GM19099 (cell line): ENCODE measurements around the gene GOLGA2.

Source experiments
- POLR2A ChIP-seq: IDR thresholded peaks from 3 replicates; pipeline ENCODE4 v1.6.1; 2011; ENCODE audit warnings: low read depth; ENCODE audit not compliant: insufficient read length; ENCODE audit errors: extremely low read depth

GOLGA2 gene

DNA sequence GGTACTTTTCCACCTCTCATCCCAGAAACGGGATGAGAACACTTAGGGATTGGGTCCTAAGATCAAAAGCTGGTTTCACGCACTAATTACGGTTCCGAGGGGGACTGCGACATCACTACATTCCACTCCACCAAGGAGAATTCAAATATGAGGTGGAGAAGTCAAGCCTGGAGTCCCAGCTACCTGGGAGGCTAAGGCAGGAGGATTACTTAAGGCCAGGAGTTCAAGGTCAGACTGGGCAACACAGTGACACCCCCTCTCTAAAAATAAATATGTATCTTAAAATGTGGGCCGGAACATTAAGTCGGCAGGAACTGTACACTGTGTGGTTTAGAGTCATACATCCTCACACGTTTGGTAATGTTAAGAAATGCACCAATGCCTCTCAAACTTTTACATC is 1.6 kb downstream of the GOLGA2 start:
- no peak for TF ChIP-seq POLR2A

DNA sequence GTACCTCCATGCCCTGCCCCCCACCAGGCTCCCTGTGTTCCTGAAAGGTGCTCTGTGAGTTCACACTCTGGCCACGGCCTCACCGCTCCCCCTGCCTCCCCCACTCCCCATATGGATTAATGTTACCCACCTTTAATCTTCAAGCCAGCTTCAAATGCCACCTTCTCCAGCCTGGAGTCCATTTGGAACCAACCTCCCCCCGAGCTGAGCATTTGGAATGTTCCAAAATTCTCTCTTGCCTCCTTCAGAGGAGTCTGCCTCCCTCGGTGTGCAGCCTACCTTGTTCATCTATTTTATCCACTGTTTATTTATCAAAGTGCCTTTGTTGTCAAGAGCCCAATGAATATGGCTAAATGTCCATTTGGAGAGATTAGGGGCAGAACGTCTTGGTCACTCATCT is 4.3 kb downstream of the GOLGA2 start:
- no peak for TF ChIP-seq POLR2A

DNA sequence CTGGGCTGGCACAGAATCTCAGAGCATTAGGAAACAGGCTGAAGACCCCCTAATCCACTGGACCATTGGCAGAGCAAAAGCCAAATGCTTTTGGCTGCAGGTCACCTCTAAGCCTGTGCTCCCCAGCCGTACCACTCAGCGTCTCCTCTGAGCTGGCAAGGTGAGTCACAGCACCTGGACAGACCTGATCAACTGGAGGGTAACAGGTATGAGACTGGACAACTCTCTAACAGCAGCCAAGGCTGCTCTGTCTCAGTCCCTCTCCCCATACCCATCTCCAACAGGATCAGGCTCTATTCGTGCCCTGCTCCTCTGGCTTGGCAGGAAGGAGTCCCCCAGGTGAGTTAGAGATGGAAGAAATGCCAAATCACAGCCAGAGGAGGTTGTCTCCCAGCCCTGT is 4.7 kb downstream of the GOLGA2 start:
- TF ChIP-seq POLR2A, result no peak

DNA sequence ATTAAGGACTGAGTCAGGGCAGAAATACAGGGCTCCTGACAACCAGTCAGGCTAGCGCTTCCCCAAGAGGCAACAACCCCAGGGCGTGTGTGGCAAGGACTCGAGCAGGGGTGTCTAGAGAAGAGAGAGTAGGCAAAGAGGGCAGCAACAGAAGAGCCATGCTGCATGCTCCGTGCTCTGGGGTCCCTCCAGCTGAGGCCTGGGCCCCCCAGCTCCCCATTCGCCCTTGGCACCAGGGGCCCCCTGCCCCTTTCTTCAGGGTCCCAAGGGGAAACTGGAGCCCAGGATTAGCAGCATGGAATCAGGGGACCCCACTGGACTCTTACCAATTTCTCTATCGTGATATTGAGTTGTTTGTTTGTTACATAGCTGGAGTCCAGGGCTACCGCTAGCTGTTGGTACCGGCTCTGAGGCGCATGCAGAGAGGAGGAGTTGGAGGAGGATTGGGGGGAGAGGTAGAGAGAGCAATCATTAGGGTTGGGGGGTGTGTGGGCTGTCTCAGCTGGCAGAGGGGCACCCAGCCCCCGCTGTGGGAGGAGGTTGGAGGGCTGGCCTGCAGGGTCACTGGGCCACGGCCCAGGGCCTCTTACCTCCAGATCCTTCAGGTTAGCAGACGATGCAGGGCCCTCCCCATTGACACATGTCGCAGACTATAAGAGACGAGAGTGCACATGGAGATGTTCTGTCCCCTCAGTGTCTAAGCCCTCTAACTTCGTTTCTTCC is 8.8 kb downstream of the GOLGA2 start:
- TF ChIP-seq POLR2A, result no peak

GRCh38 chr9:128265348-128265847 is 10.4 kb downstream of the GOLGA2 start:
- TF ChIP-seq POLR2A, result no peak

DNA sequence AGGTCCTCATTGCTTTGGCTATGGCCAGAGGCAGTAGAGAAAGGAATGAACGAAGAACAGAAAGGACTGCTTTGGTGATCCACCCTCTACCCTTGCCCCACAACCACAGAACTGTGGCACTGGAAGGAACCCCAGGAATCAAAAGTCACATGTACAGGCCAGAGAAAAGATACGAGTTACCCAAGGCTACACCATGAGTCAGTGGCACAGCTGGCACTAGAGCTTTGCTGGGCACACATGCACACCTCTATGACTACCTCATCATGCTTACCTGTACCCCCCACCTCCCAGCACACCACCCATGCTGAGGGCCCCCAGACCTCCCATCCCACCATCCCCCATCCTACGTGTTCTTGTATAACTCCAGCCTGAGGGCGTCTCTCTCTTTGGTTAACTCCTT is 13.1 kb downstream of the GOLGA2 start:
- no peak for TF ChIP-seq POLR2A

- TF ChIP-seq POLR2A, result no peak
Observed at GRCh38 chr9:128260340-128260739, 15.5 kb downstream of the GOLGA2 start.

GRCh38 chr9:128259156-128259555 is 16.7 kb downstream of the GOLGA2 start:
- no peak for TF ChIP-seq POLR2A

DNA sequence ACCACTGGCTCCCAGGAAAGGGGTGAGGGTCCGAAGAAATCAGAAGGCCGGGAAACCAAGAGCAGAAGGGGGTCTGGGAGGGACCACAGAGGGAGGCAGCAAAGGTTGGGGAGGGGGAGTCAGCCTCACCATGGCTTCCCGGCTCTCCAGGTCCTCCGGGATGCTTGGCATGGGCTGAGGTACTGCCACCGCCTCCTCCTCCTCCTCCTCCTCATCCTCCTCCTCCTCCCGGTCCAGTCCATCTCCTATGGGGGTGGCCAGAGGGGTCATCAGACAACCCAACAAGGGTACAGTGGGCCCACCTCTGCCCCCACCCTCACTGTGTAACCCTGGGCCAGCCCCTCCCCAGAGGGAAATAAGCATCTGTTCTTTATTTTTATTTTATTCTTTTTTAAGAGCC is 17.5 kb downstream of the GOLGA2 start:
- TF ChIP-seq POLR2A, result no peak

- TF ChIP-seq POLR2A, result no peak
Observed at GRCh38 chr9:128257907-128258306, 17.9 kb downstream of the GOLGA2 start.

DNA sequence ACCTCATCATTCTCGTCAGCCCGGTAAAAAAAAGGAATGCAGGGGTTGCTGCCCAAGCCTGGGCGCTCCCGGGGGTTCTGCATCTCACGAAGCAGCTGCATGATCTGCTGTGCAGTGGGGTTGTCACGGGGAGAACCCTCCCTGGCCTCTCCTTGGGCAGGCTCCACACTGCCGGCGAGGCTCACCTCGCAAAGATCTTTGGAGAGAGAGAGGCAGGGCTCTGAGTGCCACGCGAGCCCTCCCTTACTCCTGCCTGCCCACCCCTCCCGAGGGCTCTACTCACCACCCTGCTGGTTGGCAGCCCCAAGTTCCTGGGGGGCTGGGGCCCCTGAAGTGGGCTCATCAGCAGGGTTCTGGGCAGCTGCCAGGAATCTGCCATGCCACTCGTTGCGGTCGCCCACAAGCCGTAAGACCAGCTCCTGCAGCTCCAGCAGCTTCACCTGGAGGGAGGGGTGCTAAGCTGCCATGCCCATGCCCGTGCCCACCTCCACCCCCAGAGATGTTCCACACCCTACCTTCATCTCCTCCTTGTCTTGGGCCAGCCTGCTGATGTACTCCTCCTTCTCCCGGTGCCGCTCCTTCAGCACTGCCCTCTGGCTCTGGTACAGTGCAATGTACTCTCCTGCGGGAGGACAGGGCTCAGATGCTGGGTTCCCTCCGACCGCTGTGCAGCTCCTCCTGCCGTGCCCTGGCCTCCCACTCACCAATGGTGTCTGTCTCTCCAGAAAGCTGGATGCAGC is 18.6 kb downstream of the GOLGA2 start:
- no peak for TF ChIP-seq POLR2A

- no peak for TF ChIP-seq POLR2A
Observed at GRCh38 chr9:128254855-128255759, 20.7 kb downstream of the GOLGA2 start.

- no peak for TF ChIP-seq POLR2A
Observed at GRCh38 chr9:128254362-128254761, 21.4 kb downstream of the GOLGA2 start.

GRCh38 chr9:128253991-128254346 is 21.8 kb downstream of the GOLGA2 start:
- no peak for TF ChIP-seq POLR2A

DNA sequence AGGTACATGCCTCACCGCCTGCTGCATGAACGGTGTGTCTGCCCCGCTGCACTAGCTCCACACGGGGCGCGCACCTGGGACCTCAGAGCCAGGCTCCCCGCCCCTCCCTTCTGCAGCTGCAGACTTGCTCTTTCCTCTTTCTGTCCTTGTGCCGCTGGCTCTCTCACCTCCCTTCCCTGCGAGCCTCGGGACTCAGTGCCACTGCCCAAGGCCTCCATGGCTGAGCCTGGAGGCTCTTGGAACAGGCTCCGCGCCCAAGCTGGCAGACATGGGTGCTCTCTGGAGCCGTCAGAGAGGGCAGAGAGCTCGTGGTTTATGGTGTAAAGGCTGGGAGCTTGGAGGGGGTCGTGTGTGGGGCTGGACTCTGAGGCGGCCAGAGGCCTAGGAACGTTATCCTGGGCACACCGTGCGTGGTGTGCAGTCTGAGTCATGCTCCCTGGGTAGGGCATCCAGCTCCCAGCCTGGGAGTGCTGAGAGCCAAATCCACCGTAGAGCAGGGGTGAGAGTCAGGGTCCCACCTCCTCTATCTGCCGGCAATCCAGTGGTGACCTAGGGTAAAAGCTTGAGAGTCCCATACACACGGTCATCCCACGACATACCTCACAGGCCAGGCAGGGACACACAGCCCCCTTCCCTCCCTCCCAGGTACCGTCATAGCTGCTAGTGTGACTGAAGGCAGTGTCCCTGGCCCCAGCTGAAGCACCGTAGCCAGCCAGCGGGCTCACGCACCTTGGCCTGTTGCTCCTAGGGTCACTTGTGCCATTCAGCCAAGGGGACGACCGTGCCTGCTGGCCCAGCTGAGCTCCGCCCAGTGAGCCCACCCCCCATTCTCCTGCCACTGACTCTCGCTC is 22.4 kb downstream of the GOLGA2 start:
- no peak for TF ChIP-seq POLR2A
